Astrocyte (in vitro differentiated cells and primary cell): ENCODE measurements around the gene KLHL30. TPM values are rescaled to one million over a fixed set of nuclear protein-coding genes. Genes with fewer than 3 reads are reported as not detected.

Experiments
- DNase-seq: peaks from one replicate; pipeline ENCODE4 v3.0.0-alpha.2; 2010; ENCODE audit warnings: low read depth
- FAIRE-seq: peaks from 2 replicates; lab custom pipeline; 2011; peaks lifted over from hg19 to GRCh38; lab: Jason Lieb, UNC
- H2AFZ ChIP-seq: 2 replicates; pipeline ENCODE4 v1.6.0; 2012; ENCODE audit warnings: low read depth, low read length, inconsistent platforms
- H3K27ac ChIP-seq: 2 replicates; pipeline ENCODE4 v1.5.1; 2011; ENCODE audit warnings: low read depth, low read length, inconsistent platforms
- H3K27me3 ChIP-seq: 2 replicates; pipeline ENCODE4 v1.6.0; 2011; ENCODE audit warnings: low read length, inconsistent platforms; ENCODE audit not compliant: insufficient read depth
- H3K36me3 ChIP-seq: 2 replicates; pipeline ENCODE4 v1.5.1; 2011; ENCODE audit warnings: low read length, inconsistent platforms; ENCODE audit not compliant: insufficient read depth
- H3K4me1 ChIP-seq: 2 replicates; pipeline ENCODE4 v1.5.1; 2011; ENCODE audit warnings: low read length, inconsistent platforms; ENCODE audit not compliant: insufficient read depth
- H3K4me2 ChIP-seq: 2 replicates; pipeline ENCODE4 v1.6.0; 2012; ENCODE audit warnings: low read length, inconsistent platforms
- H3K4me3 ChIP-seq: 2 replicates; pipeline ENCODE4 v1.5.1; 2011; ENCODE audit warnings: low read depth, mild to moderate bottlenecking, low read length, inconsistent platforms; ENCODE audit not compliant: insufficient read depth
- H3K79me2 ChIP-seq: 2 replicates; pipeline ENCODE4 v1.6.0; 2012; ENCODE audit warnings: mild to moderate bottlenecking, low read length, inconsistent platforms; ENCODE audit not compliant: insufficient read depth
- H3K9ac ChIP-seq: 2 replicates; pipeline ENCODE4 v1.6.0; 2012; ENCODE audit warnings: mild to moderate bottlenecking, low read length, inconsistent platforms
- H3K9me3 ChIP-seq: 2 replicates; pipeline ENCODE4 v1.5.1; 2012; ENCODE audit warnings: low read depth, mild to moderate bottlenecking, low read length, inconsistent platforms; ENCODE audit not compliant: insufficient read depth
- H4K20me1 ChIP-seq: 2 replicates; pipeline ENCODE4 v1.6.0; 2012; ENCODE audit warnings: low read length, inconsistent platforms; ENCODE audit not compliant: insufficient read depth
- H3K27ac Mint-ChIP-seq: one replicate; pipeline ENCODE4 v1.8.0; 2021; ENCODE audit warnings: mild to moderate bottlenecking, mixed read lengths; ENCODE audit not compliant: unreplicated experiment
- H3K27me3 Mint-ChIP-seq: one replicate; pipeline ENCODE4 v1.8.0; 2021; ENCODE audit warnings: low read depth, mixed read lengths; ENCODE audit not compliant: unreplicated experiment
- H3K36me3 Mint-ChIP-seq: one replicate; pipeline ENCODE4 v1.8.0; 2021; ENCODE audit warnings: low read depth, mixed read lengths; ENCODE audit not compliant: unreplicated experiment
- H3K4me1 Mint-ChIP-seq: one replicate; pipeline ENCODE4 v1.8.0; 2021; ENCODE audit warnings: low read depth, mixed read lengths; ENCODE audit not compliant: unreplicated experiment
- H3K4me3 Mint-ChIP-seq: one replicate; pipeline ENCODE4 v1.8.0; 2021; ENCODE audit warnings: mild to moderate bottlenecking, moderate library complexity, mixed read lengths; ENCODE audit not compliant: unreplicated experiment
- H3K9me3 Mint-ChIP-seq: one replicate; pipeline ENCODE4 v1.8.0; 2021; ENCODE audit warnings: mild to moderate bottlenecking, mixed read lengths; ENCODE audit not compliant: unreplicated experiment
- EZH2 ChIP-seq: IDR thresholded peaks from 2 replicates; pipeline ENCODE4 v1.6.1; 2012; ENCODE audit warnings: mild to moderate bottlenecking, low read length, inconsistent platforms; ENCODE audit not compliant: insufficient read depth
- total RNA-seq: library from RNA; stranded (reverse); gene quantifications from 2 replicates; pipeline ENCODE4 v1.2.1, GENCODE V29; 2021
- TF ChIP-seq, protein P1 (sequence below): IDR thresholded peaks from 2 replicates; pipeline ENCODE4 v1.5.1; 2011; ENCODE audit warnings: low read depth, mild to moderate bottlenecking, inconsistent platforms, low read length, moderate library complexity; ENCODE audit not compliant: insufficient read depth

Gene KLHL30
- total RNA-seq, 1 donor from 2014 or later, result 0.59 TPM

DNA sequence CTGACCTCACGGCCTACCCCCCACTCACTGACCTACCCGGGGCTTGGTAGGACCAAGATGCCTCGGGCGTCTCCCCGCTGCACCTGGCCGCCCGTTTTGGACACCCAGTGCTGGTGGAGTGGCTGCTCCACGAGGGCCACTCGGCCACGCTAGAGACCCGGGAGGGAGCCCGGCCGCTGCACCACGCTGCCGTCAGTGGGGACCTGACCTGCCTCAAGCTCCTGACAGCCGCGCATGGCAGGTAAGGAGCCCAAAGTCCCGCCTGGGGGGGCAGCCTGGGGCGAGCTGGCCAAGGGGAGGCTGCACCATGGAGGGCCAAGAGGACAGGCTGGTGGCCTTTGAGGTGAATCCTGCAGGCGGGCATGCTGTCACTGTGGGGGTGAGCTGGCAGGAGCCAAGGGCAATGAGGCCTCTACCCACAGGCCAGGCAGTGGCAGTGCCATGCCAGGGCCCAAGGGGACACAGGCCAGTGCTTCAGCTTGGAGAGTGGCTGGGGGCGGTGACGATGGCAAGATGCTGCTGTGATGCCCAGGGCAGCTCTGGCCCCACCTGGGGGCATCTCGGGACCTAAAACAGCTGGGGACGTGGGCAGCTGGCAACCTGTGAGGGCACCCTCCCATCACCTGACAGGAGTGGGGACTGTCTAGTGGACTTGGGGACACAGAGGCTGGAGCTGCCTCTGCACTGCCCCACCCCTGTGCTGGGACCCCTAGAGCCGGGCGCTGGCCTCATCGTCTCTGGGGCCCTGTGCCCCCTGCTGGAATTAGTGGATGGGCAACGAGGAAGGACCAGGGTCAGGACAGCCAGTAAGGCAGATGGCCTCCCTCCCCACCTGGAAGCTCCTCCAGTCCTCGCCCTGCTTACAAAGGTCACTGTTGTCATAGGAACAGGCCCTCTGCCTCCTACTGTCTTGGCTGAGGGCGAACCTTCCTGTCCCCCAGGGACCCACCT is 36.3 kb upstream of the KLHL30 start:
- no peaks in the 10 kb centered on the region for H4K20me1 ChIP-seq
- no peaks in the 10 kb centered on the region for H3K9me3 ChIP-seq
- H3K4me2 ChIP-seq, result no peak overlapping the region
- Mint-ChIP-seq H3K4me1 (no peaks in the 10 kb centered on the region), H3K27ac (no peak overlapping the region), H3K4me3 (no peak overlapping the region), H3K9me3 (no peaks in the 10 kb centered on the region), H3K27me3 (peaks cover 10% of the 10 kb centered on the region), H3K36me3 (peaks cover 5% of the 10 kb centered on the region)
- H3K27me3 ChIP-seq, result no peaks in the 10 kb centered on the region
- H3K4me1 ChIP-seq, result no peaks in the 10 kb centered on the region
- DNase-seq (no peak), FAIRE-seq (no peak)
- no peak overlapping the region for H2AFZ ChIP-seq
- H3K4me3 ChIP-seq, result no peak overlapping the region
- H3K9ac ChIP-seq, result no peak overlapping the region
- H3K79me2 ChIP-seq, result no peaks in the 10 kb centered on the region
- H3K36me3 ChIP-seq, result no peaks in the 10 kb centered on the region
- TF ChIP-seq EZH2, result no peak
- TF ChIP-seq, protein P1, sequence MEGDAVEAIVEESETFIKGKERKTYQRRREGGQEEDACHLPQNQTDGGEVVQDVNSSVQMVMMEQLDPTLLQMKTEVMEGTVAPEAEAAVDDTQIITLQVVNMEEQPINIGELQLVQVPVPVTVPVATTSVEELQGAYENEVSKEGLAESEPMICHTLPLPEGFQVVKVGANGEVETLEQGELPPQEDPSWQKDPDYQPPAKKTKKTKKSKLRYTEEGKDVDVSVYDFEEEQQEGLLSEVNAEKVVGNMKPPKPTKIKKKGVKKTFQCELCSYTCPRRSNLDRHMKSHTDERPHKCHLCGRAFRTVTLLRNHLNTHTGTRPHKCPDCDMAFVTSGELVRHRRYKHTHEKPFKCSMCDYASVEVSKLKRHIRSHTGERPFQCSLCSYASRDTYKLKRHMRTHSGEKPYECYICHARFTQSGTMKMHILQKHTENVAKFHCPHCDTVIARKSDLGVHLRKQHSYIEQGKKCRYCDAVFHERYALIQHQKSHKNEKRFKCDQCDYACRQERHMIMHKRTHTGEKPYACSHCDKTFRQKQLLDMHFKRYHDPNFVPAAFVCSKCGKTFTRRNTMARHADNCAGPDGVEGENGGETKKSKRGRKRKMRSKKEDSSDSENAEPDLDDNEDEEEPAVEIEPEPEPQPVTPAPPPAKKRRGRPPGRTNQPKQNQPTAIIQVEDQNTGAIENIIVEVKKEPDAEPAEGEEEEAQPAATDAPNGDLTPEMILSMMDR, result no peak
- H3K27ac ChIP-seq, result no peak overlapping the region

GRCh38 chr2:238102865-238103264 is 35.6 kb upstream of the KLHL30 start:
- H3K27me3 ChIP-seq, result no peaks in the 10 kb centered on the region
- H3K4me1 Mint-ChIP-seq, result no peaks in the 10 kb centered on the region
- no peak overlapping the region for H3K9ac ChIP-seq
- H3K36me3 ChIP-seq, result no peaks in the 10 kb centered on the region
- no peak overlapping the region for H3K27ac Mint-ChIP-seq
- H3K27ac ChIP-seq, result no peak overlapping the region
- no peak overlapping the region for H2AFZ ChIP-seq
- no peak overlapping the region for H3K4me3 ChIP-seq
- no peaks in the 10 kb centered on the region for H3K9me3 ChIP-seq
- H3K4me3 Mint-ChIP-seq, result no peak overlapping the region
- DNase-seq (no peak), FAIRE-seq (no peak)
- no peaks in the 10 kb centered on the region for H3K4me1 ChIP-seq
- H3K4me2 ChIP-seq, result no peak overlapping the region
- TF ChIP-seq, protein P1, result no peak
- TF ChIP-seq EZH2, result no peak
- H4K20me1 ChIP-seq, result no peaks in the 10 kb centered on the region
- H3K27me3 Mint-ChIP-seq, result peaks cover 10% of the 10 kb centered on the region
- no peaks in the 10 kb centered on the region for H3K9me3 Mint-ChIP-seq
- peaks cover 2% of the 10 kb centered on the region for H3K36me3 Mint-ChIP-seq
- no peaks in the 10 kb centered on the region for H3K79me2 ChIP-seq
